Activated naive CD8-positive, alpha-beta T cell treated with anti-CD3 and anti-CD28 coated beads, Interleukin-2, amount 50 U/mL, for 16 hours (primary cell): ENCODE data around the gene PIP4K2C.

Source experiments
- DNase-seq: peaks from one replicate; pipeline ENCODE4 v3.0.0-alpha.2; 2020; ENCODE audit warnings: low read depth, low spot score

The PIP4K2C gene

DNA sequence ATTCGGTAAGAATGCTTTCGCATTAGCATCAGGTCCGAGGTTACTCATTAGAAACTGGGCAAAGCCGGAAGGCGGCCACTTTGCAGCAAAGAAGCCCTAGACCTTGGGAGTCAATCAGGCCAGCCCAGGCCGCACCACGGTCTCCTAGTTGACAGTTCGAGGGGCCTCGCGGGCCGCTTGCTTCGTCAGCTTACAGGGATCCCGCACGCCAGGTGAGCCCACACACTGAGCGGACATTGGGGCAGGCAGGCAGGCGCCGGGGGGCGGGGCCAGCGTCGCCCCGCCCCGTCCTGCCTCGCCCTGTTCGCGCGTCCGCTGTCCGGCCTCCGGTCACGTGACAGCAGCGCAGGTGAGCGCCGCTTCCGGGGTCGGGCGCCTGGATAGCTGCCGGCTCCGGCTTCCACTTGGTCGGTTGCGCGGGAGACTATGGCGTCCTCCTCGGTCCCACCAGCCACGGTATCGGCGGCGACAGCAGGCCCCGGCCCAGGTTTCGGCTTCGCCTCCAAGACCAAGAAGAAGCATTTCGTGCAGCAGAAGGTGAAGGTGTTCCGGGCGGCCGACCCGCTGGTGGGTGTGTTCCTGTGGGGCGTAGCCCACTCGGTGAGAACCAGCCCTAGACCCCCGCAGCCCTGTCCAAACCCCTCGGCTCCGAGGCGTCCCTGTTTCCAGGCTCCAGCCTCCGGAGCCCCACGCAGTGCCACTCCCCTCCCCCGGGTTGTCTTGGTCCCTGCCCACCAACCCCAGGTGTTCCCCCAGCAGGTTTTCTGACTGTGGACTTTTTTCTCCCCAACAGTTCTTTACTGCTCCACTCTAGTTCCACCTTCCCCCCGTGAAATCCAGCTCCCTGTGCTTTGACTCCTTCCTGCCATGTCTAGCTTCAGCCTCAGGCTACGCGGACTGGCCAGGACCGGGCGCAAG, at the start of gene PIP4K2C:
TSS of gene PIP4K2C (plus strand) at position 329 of the 918 bp plus-strand sequence. CDS start at position 427, 98 bp downstream.
- DNase-seq = peak; percentile 44

DNA sequence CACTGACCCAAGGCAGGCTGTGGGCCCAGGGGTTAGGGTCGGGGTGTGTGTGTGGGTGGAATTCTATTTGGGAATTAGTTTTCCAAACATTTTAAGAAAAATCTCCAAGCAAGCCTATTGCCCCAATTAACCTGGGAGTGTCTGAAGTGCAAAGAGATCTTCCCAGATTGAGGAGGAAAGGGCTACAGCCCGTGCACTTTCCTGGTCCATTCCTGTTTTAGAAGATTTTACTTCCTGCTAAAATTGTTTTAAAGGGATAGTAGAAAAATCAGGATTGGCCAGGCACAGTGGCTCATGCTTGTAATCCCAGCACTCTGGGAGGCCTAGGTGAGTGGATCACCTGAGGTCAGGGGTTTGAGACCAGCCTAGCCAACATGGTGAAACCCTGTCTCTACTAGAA, 49.3 kb upstream of the PIP4K2C start:
- DNase-seq = no peak

DNA sequence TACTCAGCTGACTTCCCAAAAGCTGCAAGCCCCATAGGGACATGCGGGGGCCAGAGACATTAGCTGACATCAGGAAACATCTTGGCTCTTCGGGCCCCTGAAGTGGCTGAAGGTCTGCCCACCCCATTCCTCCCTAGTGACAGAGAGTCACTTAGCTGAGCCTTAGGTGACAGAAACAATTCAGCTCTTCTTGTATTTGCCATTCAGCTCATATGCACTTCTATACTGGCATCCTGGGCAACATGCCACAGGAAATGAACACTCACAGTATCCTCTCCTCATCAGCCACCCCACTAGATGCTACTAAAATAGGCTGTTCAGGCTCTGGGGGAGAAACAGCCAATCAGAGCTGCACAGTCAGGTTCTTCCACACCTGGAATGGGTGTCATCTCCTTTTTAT, 47.4 kb upstream of the PIP4K2C start:
- no peak for DNase-seq

DNA sequence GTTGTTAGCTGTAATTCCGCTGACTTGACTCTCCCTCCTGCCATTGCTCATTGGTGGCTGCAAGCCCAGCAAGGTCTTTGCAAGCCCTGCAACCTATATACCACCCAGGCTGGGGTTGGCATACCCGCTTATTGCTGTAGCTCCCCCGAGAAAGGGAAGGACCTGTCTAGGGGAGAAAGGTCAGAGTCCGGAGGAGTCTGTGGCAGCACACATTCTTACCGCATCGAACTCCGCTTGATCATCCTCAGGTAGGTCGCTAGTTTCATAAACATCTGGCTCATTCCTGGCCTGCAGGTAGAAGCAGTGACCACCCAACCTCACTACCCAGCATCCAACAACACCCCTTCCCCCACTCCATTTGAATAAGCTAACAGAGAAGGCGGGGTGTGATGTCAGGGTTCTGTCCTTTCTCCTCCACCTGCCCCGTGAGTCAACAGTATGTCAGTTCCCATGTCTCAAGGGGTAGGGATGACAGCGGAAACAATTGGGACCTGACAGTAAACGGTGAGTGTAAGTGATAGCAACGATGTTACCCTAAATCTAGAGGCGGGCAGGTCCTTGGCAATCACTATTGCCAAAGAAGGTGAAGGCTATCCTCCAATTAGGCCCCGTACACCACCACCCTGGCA, 45.1 kb upstream of the PIP4K2C start:
- DNase-seq = no peak

DNA sequence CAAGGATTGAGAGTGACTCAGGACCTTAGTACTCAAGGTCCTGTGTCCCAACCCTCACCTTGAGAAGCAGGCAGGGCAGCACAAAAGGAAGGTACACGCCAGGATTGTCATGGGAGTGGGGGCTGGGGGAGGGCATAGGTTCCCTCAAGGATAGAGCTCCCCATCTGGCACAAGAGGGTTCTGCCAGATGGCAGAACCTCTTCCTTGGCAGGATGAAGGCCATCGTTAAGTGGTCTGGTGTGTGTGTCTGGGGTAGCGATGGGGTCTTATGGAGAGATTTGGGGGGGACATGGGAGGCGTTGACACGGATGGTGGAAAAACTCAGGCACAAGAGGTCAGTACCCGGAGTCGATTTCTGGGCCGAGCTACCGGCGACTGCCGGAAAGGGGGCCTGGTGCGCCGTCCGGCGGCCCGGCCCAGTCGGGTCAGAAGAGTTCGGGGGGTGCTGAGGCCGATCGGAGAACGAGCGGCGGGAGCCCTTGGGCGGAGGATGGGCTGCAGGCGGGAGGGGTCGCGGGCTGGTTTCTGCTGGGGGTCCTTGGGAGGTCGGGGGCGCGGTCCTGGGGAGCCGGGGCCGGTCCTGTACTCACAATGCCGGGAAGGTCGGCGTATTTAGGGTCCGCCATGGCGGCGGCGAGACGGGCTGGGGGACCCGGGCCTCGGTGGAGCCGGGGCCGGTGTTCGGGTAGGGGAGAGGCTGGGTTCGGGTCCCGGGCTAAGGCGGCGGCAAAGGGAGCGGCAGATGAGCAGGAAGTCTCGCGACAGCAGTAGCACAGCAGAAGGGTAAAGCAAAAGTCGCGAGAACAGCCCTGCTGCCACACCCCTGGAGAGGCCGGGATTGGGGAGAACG, 44.3 kb upstream of the PIP4K2C start, which contains the start of gene DCTN2:
TSS of gene DCTN2 (minus strand) at position 755 of the 850 bp plus-strand sequence. CDS start at position 626, 129 bp downstream.
- DNase-seq = peak; percentile 91

- no peak for DNase-seq
These were observed 43.5 kb upstream of the PIP4K2C start for GRCh38 chr12:57547288-57548012.

DNA sequence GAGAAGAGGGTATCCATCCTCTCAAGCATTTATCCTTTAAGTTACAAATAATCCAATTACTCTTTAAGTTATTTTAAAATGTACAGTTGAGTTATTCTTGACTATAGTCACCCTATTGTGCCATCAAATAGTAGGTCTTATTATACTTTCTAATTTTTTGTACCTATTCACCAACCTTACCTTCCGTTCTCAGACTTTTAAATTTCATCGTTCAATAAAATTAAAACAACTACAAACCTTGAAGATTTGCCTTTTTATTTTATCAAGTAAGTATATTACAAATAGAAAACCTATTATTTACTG, 43.0 kb upstream of the PIP4K2C start:
- DNase-seq = no peak

DNA sequence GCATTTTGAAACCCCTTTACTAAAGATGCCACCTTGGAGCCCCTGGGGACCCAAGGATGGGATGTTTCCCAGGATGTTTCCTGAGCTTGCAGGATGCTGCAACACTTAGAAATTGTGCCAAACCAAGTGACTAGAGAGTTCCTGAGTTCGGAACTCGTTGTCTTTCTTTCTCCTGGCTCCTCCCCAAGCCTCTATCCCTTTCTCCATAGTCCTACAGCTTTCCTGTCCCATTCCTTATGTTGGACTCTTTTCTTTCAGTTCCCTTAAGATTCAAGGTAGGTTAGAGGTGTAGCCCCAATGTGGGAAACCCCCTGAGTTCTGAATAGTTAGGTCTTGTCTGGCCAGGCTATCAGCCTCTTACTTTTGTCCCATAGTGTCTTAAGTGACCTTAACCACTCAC, 42.5 kb upstream of the PIP4K2C start:
- no peak for DNase-seq

DNA sequence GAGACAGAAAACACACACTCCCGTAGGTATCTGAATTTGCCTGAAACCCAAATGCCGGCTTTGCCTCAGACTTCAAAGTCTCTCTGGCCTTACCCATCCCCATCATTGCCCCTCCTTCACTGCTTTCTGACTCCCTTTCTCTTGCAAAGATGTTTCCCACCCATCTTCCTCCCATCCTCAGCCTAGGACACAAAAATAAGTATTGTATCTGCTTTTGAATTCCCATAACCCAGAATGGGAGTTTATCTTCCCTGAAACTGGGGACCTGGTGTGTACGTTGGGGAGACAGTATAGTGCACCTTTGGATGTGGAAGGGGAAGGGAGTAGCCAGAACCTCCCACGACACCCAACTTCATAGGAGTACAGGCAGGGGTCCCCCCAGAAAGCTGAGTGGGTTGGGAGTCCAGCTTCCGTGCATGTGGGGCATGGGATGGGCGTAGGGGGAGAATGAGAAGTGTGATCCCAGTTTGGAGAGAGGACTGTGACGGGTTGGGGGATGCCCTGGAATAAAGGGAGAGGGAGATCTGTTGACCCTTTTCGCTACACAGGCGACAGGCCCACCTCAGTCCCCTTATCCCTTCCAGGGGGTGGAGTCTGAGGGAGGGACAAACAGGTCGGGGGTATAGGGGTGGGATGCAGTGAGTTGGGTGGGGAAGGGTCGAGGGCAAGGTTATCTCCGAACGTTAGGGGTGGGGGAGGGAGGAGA, 41.6 kb upstream of the PIP4K2C start:
- no peak for DNase-seq

DNA sequence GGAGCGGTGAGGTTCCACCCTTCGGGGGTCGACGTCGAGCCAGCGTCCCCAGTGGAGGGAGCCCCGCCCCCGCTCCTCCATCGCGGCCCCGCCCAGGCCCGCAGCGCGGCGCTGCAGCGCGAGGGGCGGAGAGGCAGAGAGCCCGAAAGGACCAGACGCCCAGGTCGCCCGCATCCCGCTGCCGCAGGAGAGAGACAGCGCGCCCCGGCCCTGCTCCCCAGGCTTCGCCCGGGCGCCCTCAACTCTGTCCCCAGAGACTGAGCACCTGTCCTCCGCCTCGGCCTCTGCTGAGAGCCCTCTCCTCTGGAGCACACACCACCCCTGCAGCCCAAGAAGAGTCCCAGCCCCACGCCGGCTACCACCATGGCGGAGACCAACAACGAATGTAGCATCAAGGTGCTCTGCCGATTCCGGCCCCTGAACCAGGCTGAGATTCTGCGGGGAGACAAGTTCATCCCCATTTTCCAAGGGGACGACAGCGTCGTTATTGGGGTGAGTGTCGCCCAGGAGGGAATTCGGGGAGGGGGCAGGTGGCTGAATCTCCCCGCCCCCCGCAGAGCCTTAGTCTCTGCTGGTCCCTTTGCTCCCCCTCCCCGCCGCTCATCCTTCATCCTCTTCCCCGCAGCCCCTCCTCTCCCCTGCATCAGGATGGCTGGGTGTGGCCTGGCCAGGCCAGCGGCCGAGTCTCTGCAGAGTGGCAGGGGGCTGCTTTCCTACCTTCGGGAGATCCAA, 40.9 kb upstream of the PIP4K2C start, which contains the start of gene KIF5A:
TSS of gene KIF5A (plus strand) at position 136 of the 732 bp plus-strand sequence. CDS start at position 364, 228 bp downstream.
- DNase-seq = peak; percentile 26

DNA sequence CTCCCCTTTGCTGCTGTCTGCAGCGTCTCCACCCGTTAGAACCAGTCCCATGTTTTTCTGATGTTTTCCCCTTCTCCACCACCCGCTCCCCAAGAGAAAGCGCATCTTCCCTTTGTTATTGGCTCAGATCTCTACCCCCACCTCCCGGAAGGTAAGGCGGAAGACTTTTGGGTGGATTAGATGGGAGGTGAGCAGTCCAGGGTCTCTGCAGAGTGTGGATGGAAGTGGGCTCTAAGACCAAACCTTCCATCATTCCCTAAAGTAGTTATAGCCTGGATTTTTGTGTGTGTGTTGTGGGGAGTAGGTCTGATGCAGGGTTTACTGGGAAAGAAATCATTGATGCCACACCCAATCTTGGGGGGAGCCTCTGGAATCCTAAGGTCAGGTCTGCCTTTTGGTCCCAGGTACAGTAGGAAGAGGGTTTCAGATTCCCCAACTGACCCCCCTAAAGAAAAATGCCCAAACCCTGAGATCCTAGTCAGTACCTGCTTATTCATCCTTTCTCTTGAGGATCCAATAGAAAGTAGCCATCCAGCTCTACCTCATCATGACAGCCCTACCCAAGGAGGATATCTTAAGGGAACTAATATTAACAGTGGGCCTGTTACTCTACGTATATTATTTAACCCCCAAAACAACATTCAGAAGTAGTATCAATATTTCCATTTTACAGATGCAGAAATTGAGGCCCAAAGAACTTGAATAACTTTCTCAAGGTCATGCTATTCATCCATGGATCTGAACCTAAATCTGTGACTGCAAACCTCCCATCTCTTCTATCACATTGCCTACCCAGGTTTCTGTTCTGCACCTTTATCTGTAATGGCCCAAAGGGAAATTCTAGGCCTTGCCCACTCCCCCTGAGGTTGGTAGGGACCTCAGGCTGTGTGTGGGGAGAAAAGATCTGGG, 40.1 kb upstream of the PIP4K2C start:
- no peak for DNase-seq

- DNase-seq = no peak
These were observed 39.2 kb upstream of the PIP4K2C start for GRCh38 chr12:57551637-57552305.

DNA sequence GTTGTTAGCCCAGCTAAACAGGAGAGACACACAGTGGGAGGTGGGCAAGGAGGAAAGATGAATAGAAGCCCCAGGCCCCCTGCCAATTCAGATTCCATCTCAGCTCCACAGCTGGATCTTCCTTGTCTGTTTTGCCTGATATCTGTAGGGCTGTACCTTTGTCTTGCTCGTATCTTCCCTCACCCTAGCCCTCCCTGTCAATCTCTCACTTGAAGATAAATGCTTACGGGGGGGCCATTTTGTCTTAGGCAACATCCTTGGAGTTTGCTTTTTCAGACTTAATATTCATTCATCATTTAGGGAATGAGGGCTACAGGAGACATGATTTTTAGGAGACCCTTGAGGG, 38.7 kb upstream of the PIP4K2C start:
- DNase-seq = no peak

GRCh38 chr12:57552835-57553313, 38.1 kb upstream of the PIP4K2C start:
- no peak for DNase-seq

DNA sequence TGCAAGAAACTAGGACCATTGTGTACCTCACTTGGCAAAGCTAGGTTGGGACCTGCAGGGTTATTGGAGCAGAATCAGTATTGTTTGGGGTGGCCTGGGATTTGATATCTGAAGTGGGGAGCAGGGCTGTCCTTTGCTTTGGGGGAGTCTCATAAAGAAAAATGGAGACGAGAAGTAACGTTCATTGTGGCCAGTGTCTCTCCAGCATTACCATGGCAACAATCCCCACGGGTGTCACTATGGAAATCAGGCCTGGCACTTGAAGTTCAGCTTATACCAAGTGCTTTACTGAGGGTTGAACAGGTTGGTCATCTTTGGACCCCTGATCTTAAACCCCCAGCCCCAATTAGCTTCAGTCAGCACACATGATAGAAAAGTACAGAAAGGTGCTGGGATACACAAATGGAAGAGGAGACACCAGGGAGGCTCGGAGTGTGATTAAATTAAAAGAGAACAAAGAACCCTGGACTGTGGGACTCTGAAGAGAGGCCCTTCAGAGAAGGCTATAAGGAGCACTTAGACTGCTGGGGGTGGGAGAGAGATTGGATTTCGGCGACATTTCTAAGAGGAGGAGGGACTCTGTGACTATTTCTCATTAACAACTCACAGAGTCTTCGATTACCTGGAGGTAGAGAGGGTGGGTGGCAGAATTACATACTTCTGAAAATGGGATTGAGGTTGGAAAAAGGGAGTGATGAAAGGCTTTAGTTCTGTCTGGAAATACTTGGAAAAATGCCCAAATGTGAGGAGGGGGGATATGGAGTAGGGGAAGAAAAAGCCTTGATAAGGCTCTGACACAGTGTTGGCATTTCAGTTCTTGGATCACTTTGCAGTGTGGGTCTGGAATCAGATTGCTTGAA, 37.4 kb upstream of the PIP4K2C start:
- no peak for DNase-seq

DNA sequence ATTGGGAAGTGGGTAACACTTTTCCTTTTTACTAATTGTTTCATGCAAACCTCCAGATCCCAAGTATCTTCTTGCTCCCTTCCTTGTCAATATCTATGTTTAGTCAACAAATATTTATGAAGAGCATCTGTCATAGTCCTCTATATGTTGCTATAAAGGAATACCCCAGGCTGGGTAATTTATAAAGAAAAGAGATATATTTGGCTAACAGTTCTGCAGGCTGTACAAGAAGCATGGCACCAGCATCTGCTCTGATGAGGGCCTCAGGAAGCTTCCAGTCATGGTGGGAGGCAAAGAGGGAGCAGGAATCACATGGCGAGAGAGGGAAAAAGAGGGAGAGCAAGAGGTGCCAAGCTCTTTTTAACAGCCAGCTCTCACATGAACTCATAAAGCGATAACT, 36.5 kb upstream of the PIP4K2C start:
- DNase-seq = no peak

GRCh38 chr12:57554897-57555296, 36.1 kb upstream of the PIP4K2C start:
- DNase-seq = no peak
